Activated effector memory CD4-positive, alpha-beta T cell treated with anti-CD3 and anti-CD28 coated beads, Interleukin-2, amount 50 U/mL, for 16 hours (primary cell): ENCODE results near the gene NR5A2.

Experiments
- DNase-seq: peaks from one replicate; pipeline ENCODE4 v3.0.0-alpha.2; 2020

NR5A2 gene

DNA sequence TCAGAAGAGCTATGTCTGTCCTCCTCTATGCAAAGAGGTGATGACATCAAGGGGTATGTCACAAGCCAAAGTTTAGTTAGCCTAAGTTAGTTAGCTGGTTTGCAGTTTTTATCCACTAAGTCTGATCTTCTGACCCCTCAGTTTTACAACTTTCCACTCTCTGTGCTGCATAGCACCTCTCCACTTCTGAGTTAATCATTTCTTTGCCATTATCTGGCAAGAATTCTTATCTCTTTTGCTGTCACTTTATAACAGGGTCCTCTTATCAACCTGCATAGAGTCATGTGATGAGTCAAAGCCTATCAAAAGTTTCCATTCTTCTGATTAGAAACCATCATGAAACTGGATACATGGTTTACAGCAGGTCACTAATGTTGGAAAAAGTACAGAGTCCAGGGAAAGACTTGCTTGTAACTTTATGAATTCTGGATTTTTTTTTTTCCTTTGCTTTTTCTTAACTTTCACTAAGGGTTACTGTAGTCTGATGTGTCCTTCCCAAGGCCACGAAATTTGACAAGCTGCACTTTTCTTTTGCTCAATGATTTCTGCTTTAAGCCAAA, at the start of gene NR5A2:
TSS of gene NR5A2 (plus strand) at position 447 of the 560 bp plus-strand sequence. CDS start 138 bp downstream, outside the sequence.
- no peak for DNase-seq

DNA sequence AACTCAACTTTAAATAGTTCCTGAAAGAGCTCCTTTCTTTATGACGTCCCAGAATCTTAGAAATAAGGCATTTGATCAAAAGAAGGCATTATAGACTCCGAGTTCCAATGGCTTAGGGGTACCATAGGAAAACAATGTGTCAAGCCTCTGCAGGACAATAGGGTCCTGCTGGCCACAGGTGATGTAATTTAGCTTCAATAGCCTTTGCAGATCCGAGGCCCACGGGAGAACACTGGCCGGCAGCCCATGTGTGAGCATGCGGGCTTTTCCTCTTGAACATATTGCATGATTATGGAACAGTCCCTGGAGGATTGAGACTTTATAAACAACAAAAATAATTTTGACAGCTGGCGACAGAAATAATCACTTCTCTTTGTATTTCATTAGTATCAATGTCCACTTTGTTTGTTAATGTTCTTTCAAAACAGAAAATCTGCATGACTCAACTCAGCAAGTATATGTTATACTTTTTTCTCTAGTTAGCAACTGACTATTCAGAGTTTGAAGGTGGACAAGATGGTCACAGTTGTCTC, 49.0 kb upstream of the NR5A2 start:
- DNase-seq: no peak

DNA sequence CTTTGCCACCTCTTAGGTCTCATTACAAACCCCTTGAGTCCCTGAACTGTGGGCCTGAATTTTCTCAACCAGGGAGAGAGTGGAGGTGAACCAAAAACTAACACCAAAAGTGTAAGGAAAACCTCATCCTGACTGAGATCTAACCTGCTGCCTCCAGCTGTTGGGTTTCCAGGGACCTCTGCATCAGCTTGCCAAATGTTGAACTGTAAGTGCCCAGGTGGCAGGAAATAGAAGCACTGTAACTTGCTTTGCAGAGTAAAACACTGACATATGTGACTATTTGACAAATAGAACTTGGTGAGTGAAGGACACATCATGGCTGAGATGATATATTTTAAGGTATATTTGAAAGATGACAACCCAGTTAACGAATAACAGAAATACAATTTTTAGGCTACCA, 48.4 kb upstream of the NR5A2 start:
- DNase-seq: no peak

DNA sequence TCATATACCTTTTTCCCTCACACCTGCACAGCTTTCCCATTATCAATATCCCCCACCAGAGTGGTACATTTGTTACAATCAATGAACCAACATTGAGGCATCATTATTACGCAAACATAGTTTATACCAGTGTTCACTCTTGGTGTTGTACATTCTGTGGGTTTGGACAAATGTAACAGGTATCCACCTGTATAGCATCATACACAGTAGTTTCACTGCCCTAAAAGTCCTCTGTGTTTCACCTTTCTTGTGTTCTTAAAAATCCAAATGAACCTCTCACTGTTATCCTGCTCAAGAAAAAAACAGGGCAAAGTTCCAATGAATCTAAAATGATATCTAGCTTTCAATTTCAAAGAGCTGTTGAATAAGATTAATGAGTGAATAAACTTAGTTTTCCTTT, 45.9 kb upstream of the NR5A2 start:
- no peak for DNase-seq

DNA sequence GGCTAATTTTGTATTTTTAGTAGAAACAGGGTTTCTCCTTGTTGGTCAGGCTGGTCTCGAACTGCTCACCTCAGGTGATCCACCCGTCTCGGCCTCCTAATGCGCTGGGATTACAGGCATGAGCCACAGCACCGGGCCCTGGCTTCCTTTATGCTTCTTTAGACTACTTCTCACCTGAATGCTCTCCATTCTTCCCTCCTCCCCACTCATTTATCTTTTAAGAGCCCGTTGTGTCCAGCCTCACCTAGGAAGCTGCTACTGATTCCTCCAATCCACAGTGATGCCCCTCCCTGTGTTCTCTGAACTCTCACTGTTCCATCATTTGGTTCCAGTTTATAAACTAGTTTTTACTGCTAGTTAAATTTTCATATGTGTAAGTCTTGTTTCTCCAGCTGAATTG, 44.9 kb upstream of the NR5A2 start:
- DNase-seq: no peak

DNA sequence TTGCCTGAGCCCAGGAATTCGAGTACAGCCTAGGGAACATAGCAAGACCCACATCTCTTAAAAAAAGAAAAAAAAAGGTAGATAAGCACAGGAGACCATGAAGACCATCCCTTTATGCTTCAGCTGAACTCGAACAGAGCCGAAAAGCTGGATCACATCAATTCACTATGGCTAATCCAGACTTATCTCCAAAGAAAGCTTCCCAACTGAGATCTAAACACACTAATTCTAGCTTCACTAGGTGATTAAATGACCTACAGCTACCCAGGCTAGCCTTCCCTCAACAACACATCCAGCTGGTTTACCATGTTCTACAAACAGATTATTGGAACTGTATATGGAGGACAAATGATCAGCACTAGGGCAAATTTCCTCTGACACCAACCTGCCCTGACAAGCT, 44.0 kb upstream of the NR5A2 start:
- DNase-seq: no peak

DNA sequence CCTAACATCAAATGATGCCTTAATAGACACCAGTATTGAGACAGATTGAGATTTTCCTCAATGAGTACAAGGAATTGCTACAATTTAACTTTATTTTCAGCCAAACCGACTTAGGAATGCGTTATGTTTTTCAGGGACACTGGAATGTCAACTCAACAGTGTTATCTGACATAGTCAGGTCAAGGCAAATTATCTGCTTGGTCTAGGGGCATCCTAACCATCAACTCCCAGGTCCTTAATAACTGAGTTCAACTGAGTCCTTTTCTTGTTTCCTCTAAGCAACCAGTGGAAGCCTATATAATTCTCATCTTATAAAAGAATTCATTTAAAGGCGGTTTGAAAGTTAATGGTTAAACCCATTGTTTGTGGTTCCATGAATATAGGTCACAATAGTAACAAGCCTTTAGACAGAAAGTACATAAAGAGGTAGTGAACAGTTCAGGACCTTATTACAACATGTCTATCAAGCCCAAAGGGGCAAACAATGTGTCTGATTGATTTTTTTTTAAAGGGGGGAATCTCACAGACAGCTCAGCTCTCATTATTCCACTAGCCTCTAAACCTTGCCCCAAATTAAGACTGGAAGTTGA, 32.3 kb upstream of the NR5A2 start:
- DNase-seq: no peak

DNA sequence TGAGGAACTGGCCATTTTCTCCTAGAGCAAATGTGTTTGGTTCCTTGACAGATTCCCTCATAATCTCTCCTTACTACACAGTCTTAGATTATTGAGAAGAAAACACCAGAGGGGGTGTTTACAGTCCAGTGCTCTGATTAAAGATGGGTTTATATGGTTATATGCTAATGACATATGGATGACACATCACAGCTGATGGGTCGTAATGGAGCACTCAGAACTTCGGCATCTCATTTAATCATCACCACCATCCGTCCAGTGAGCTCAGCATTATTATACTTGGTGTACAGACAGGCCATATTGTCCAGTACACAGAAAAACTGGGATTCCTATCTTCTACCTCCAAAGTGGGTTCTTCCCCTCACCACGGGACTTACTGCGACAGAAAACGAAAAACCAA, 22.3 kb upstream of the NR5A2 start:
- no peak for DNase-seq

DNA sequence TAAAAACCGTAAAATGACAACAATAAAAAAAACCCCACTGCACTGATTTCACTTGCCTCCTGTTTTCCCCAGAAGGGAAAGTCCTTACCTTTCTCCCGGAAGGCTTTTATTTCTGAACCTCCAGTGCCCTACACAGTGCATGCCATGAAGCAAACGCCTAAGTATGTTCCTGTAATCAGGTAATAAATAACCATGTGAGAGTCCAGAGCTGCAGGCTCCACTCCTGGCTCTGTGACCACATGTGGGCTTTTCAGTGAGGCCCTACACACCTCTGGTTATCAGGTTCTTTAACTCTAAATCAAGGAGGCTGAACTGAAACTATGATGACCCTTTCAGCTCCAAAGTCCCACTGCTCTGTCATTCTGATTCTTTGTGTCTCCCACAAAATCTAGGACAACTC, 20.8 kb upstream of the NR5A2 start:
- DNase-seq: no peak

DNA sequence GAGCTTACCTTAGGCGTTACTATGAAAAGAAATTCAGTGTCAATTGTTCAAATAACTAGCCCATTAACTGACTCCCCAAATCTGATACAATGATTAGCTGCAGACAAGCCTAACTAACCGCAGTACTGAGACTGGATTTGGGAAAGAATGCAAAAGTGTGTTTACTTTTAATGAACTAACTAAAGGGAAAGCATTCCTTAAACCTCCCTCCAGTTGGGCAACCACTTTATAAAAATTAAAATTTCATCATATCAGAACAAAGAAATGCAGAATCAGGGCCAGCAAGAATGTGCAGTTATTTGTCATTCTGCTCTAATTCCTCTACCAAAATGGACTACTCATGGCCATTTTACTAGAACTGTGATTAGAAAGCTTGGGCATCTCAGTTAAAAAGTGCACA, 11.7 kb upstream of the NR5A2 start:
- no peak for DNase-seq

DNA sequence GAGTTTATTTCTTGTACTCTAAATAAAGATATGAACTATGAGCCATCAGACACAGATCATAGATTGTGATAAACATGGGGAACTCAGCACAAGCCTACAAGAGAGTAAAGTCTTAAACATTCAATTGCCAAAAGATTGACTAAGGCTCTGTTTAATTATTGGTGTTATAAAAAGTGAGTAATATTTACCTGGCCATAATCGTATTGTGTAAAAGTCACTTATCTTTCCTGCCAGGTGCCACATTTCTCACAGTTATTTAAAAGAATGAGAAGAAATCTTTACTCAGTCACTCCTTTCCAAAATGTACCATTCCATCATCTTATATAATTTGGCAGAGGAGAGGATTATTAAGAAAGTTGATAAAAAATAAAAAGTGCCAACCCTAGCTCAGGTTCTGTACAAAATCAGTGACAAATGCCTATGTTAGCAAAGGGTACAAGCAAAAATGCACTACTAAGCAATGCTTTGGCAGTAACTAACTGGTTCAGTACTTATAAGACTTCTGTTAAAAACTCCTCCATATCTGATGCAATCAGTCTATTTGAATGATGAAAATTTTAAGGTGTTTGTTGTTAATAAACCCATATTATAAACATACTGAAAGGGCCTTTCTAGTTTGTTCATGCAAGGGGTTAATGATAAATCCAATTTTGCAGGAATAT, 5.8 kb upstream of the NR5A2 start:
- no peak for DNase-seq

DNA sequence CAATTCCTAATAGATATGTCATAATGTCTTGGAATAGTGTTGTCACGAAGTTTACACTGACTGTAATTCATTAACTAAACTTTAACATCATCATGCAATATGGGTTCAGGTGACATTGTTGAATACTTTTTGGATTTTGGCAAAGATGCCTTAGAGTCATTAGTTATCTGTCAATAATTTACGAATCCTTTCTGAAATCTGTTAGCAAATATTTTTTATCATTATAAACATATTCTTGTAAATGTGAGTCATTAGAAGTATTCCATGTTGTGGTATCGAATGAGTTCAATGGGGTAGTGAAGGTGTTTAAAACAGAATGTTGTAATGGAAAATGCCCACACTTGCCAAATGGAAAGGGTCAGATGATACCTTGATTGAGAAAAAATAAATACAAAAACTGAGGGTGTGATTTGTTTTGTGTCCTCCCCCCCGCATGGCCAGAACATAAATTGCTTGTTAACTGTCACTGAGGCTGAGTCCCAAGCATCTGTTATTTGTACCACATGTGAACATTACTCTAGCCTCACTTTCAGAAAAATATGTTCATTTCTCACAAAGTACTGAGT, 5.2 kb upstream of the NR5A2 start:
- DNase-seq: no peak

DNA sequence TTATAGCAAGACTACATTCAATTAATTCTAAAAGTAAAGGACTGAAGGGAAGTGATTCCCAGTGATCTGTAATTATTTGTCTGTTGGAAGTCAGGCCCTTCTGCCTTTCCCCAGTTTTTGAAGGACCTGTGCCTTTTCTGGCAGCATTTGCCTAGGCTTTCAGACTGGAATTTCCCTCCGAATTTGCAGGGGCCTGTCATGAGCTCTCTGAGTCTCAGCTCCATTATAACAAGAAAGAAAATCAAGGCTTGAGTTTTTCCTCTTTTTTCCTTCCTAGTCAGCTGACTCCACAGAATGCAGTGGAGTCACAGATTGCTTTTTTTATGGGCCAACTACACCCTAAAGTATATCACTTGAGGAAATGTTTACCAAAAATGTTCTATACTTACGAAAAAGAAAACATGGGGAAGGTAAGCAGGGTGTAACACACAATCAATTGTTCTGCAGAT, 1.1 kb downstream of the NR5A2 start:
- no peak for DNase-seq

DNA sequence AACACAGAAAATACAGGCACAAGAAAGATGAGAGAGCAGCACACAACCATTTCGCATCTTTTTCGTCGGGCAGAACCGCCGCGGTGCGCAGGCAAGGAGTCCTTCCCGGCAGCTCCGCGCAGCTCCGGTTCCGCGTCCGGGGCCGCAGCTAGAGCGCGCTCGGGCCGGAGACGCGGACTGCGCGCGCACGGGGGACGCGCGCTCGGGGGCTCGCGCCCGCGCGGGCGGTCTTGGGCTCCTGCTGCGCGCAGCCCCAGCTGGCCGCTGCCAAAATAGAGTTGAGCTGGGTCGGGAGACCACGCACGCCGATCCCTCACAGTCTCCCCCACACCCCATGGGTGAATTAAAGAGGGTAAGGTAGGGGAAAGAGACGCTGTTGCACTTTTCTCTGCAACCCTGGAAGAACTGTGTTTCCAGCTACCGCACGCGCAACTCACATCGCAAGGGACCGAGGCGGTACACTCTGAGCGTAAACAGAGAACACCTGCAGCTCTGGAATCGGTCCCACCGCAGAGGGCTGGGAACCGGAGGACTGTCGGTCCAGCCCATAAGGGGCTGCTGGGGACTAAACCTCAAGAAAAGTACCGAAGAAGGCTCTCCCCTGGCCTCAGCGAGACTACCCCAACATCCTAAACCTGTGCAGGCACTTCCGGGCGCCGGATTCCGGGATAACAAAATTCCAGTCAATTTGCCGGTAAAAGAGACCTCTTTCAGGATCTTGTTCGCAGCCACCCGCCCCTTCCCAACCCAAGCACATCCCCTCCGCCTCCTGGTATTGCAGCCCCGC, 1.7 kb downstream of the NR5A2 start:
- DNase-seq: no peak

DNA sequence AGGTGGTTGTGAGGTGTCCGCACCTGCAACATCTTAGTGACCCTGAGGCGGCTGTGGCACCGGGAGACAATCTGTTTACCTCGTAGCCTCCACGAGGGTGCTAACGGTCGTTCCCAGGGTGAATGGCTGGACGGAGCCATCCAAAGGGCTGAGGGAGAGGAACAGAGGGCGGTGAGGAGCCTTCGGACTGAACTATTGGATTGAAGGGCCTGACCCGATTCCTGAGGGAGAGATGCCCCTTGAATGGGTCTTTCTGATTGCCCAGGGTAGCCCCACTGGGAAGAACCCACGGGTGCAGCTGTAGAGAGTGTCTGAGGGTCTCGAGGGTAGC, 2.3 kb downstream of the NR5A2 start:
- no peak for DNase-seq

DNA sequence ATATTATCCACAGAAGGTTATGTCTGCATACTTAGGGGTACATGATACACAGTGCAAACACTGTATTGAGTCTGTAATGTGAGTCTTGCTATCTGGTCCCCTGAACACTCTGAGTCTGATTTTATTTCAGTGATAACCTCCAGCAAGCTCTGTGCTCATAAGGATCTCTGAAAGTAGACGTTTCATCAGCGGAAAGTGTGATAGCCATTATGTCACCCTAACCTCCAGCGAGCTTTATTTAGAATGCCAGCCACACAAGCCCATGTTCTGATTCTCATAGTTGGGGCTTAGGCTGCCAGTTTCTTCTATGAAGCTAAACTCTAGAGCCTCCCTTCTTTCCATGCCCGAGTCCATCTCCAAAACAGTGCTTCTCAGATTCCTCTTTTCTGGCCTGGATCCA, 3.3 kb downstream of the NR5A2 start:
- DNase-seq: no peak

DNA sequence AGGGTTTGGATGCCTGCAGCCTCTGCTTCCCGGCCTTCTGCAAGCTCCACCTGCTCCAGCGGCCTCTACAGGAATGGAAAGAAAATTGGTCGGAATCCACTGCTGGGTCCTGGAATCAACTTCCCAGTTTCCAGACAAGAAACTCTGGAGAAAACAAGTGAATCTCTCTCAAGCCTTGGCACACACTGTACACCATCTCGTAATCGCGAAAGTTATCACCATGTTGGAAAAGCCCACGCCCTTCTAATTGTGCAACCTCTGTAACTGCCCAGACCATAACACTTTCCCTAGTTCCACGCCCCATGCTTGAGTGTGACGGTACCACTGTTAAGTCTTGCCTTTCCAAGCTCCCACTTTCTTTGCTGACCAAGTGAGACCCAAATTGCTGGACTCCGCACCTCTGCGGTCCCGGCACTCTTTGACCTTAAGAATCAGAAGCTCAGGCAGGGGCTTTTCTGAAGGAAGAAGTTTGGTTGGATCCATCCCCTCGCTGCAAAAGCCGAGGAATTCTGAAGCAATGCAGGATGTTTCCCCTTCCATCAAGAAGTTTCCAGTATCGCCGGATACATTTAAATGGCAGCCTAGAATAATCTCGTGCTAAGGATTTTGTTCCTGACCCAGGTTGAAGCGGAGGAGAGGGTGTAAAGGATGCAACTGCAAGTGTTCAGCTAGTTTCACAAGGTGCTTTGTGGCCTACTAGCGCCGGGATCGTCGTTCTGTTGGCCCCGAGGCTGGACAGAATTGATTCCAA, 6.2 kb downstream of the NR5A2 start:
- DNase-seq: no peak

DNA sequence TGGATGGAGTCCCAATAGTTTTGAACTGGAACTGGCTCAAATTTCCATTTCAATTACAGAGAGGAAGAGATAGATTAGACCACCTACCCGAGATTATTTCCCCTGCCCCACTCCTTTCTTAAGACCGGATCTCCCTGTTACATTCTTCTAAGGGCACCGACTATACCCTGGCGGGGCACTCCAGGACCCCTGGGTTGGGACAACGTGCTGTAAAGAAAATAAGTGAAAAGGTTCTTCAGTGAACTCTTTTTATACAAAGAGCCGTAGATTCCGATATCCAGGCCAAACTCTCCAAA, 6.7 kb downstream of the NR5A2 start:
- DNase-seq: no peak

DNA sequence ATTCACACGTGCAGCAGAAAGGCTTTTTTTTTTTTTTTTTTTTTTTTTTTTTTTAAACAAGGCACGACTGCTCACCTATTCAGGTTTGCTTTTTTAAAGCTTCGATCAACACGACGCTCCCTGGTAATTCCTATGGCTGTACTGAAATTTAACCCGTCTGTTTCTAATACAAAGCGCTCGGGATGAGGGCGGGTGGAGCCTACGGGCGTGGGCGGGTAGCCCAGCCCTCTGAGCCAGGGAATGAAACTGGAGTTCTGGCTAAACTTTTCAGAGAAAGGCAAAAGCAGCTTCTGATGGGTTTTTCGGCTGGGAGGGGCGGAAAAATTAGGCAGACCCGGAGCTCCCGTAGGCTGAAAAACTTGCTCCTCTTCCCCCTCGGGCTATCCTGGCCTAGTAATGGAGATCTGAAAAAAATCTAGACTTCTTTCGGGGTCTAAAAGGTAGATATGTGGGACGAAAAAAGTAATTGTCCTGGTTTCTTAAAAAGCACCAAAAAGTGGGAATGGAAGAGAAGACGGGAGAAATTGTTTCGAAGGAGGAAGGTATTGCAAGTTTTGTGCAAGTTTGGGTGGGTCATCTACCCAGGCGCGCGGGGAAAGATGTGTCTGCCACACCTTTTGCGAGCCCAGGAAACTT, 7.4 kb downstream of the NR5A2 start:
- DNase-seq: no peak

DNA sequence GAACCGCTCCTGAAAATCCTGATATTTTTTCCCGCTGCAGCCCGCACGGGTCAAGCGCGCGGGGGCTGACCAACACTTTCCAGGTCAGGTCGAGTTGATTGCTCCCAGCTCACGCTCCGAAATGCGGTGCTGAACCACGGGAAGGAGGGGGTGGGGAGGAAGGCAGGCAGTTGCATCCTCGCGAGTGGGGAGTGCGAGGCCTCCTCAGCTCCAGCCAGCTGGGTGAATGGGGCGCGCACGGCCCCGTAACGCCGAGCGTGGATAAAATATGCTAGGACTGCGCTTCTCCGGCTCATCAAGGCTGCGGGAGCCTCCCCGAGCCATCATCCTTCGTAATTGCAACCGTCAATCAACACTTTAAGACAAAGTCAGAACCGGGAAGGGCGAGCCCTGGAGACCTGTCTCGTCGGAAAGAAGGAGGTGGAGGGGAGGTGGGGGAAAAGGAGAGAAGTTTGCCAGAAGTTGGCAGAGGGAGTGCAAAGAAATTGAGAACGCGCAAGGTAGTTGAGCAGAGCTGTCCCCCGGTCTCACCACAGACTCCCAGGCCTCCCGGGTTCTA, 8.0 kb downstream of the NR5A2 start:
- DNase-seq: no peak

DNA sequence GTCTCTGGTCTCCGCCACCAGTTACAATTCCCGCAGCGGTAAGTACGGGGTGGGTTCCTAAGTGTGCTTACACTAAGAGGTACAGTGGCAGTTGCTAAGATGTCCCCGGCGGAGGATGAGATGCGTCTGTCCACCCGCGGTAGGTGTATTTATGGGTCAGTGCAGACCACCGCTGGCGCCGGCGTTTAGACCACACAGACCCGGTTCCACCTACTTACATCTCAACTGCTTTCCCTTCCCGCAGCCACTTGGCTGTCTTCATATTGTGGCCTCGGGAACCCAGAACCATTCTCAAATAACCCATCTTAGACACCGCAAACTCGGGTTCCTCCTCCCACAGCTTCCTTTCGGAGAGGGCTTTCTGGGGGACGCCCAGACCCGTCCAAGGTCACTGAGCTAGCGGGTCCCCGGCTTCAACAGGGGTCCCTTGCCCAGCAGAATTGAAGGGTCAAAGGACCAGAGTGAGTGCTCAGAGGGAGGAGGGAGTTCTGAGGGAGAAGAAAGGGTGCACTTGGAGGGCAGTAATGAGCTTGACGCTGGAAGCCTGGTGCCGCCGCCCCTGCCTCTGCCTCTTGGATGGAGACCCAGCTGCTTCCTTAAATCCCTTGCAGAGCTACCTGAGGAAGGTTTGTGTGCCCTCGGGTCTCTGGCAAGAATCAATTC, 8.6 kb downstream of the NR5A2 start:
- no peak for DNase-seq
